HCT116 (cell line): Measurements from ENCODE around the gene CFAP91. TPM values are rescaled to one million over a fixed set of nuclear protein-coding genes. Genes with fewer than 3 reads are reported as not detected.

ENCODE experiments used
- ATAC-seq: fragments of 200-7000 bp; cut with Tn5 transposase; 2 replicates; pipeline ENCODE4 v1.9.1; 2020; ENCODE audit warnings: mild to moderate bottlenecking, moderate library complexity
- BruUV-seq: library from RNA; stranded (reverse); fragments of 400-500 nt; replicated peaks from 2 replicates; lab custom pipeline; 2021; lab: Mats Ljungman, UMichigan
- CTCF ChIA-PET: fragments of 300-600 bp; sonication (Branson Sonifier 250); formaldehyde crosslinking; loops from one replicate; lab custom pipeline; 2021; ENCODE audit warnings: antibody characterized with exemption; lab: Charles Lee
- POLR2A ChIA-PET: fragments of 300-600, 350-600 bp; sonication (Branson Sonifier 250); formaldehyde crosslinking; loops from one replicate; lab custom pipeline; 2021; ENCODE audit warnings: antibody characterized with exemption; lab: Charles Lee
- RAD21 ChIA-PET, 2 experiments: fragments of 300-600 bp; sonication (Branson Sonifier 250); formaldehyde crosslinking; loops; one replicate each; lab custom pipeline; 2023; ENCODE audit warnings: low total read pairs in 2 of 2; ENCODE audit not compliant: uncharacterized antibody in 2 of 2, unreplicated experiment in 2 of 2, low non-redundant PET in 1 of 2; lab: Charles Lee
- DNase-seq: peaks from one replicate; pipeline ENCODE4 v3.0.0-alpha.2; 2010; ENCODE audit warnings: low read depth, low spot score
- H2AFZ ChIP-seq: fragments of 200-600 bp; shearing (Covaris generic), sonication (generic); 2 replicates; pipeline ENCODE4 v1.6.1; 2017; ENCODE audit warnings: low read depth, mixed run types, mixed read lengths, antibody characterized with exemption, low read length; ENCODE audit not compliant: poor library complexity, severe bottlenecking
- H3K27ac ChIP-seq: 2 replicates; pipeline ENCODE4 v1.5.1; 2012; ENCODE audit warnings: low read depth, low read length
- H3K27me3 ChIP-seq: fragments of 200-600 bp; sonication (generic); 2 replicates; pipeline ENCODE4 v1.6.1; 2016; ENCODE audit warnings: mixed run types, low read length, mixed read lengths; ENCODE audit not compliant: insufficient read depth
- H3K36me3 ChIP-seq, 2 experiments: fragments of 200-500 bp in 1 of 2; fragments of 200-600 bp in 1 of 2; sonication (Bioruptor generic) in 1 of 2; sonication (generic) in 1 of 2; 2 replicates each; pipeline versions ENCODE4 v1.5.1 to v1.6.1; 2014 to 2016; ENCODE audit warnings: low read length in 2 of 2, inconsistent platforms in 1 of 2, mixed read lengths in 1 of 2, mixed run types in 1 of 2; ENCODE audit not compliant: insufficient read depth in 2 of 2, control insufficient read depth in 1 of 2
- H3K4me1 ChIP-seq, 2 experiments: fragments of 200-600 bp in 1 of 2; sonication (generic) in 1 of 2; 2 replicates each; pipeline versions ENCODE4 v1.5.1 to v1.6.1; 2012 to 2017; ENCODE audit warnings: low read length in 2 of 2, inconsistent platforms in 1 of 2, mild to moderate bottlenecking in 1 of 2, mixed read lengths in 1 of 2, mixed run types in 1 of 2, moderate library complexity in 1 of 2; ENCODE audit not compliant: insufficient read depth in 2 of 2, control insufficient read depth in 1 of 2
- H3K4me2 ChIP-seq: fragments of 200-600 bp; sonication (generic); 2 replicates; pipeline ENCODE4 v1.6.1; 2017; ENCODE audit warnings: mixed run types, low read length, mixed read lengths
- H3K4me3 ChIP-seq, 2 experiments: fragments of 200-600 bp in 1 of 2; sonication (generic) in 1 of 2; replicated peaks in 1 of 2; 2 replicates each; pipeline ENCODE4 v1.5.1; 2011 to 2016; ENCODE audit warnings: low read length in 2 of 2, control low read depth in 1 of 2, low read depth in 1 of 2, mild to moderate bottlenecking in 1 of 2, mixed read lengths in 1 of 2, mixed run types in 1 of 2
- H3K79me2 ChIP-seq: fragments of 200-600 bp; sonication (generic); 2 replicates; pipeline ENCODE4 v1.6.1; 2017; ENCODE audit warnings: mild to moderate bottlenecking, mixed run types, low read length, moderate library complexity, mixed read lengths; ENCODE audit not compliant: insufficient read depth
- H3K9ac ChIP-seq: fragments of 200-600 bp; sonication (generic); 2 replicates; pipeline ENCODE4 v1.6.1; 2016; ENCODE audit warnings: low read length, mixed read lengths
- H3K9me2 ChIP-seq: fragments of 200-600 bp; sonication (generic), shearing (Covaris generic); 2 replicates; pipeline ENCODE4 v1.6.1; 2017; ENCODE audit warnings: mixed run types, mild to moderate bottlenecking, moderate library complexity; ENCODE audit not compliant: insufficient read depth
- H3K9me3 ChIP-seq, 2 experiments: fragments of 200-500 bp in 1 of 2; fragments of 200-600 bp in 1 of 2; sonication (Bioruptor generic) in 1 of 2; sonication (generic) in 1 of 2; 2 replicates each; pipeline ENCODE4 v1.6.1; 2014 to 2017; ENCODE audit warnings: low read length in 2 of 2, mixed read lengths in 2 of 2, inconsistent platforms in 1 of 2, low read depth in 1 of 2, mild to moderate bottlenecking in 1 of 2, mixed run types in 1 of 2, moderate library complexity in 1 of 2; ENCODE audit not compliant: control insufficient read depth in 1 of 2, insufficient read depth in 1 of 2
- H4K20me1 ChIP-seq: fragments of 200-600 bp; sonication (generic), shearing (Covaris generic); 2 replicates; pipeline ENCODE4 v1.6.1; 2017; ENCODE audit warnings: mixed run types, mild to moderate bottlenecking, moderate library complexity; ENCODE audit not compliant: insufficient read depth
- ATF3 ChIP-seq: IDR thresholded peaks from 2 replicates; pipeline ENCODE4 v1.6.1; 2012
- CBX3 ChIP-seq: IDR thresholded peaks from 2 replicates; pipeline ENCODE4 v1.6.1; 2012; ENCODE audit warnings: low read depth
- EGR1 ChIP-seq: IDR thresholded peaks from 2 replicates; pipeline ENCODE4 v1.6.1; 2012; ENCODE audit warnings: low read depth
- ELF1 ChIP-seq: IDR thresholded peaks from 2 replicates; pipeline ENCODE4 v1.6.1; 2012; ENCODE audit warnings: low read depth, borderline replicate concordance
- EZH2phosphoT487 ChIP-seq: fragments of 200-600 bp; IDR thresholded peaks from 2 replicates; pipeline ENCODE4 v1.6.1; 2018; ENCODE audit warnings: antibody characterized with exemption, borderline replicate concordance
- FOSL1 ChIP-seq: IDR thresholded peaks from 2 replicates; pipeline ENCODE4 v1.6.1; 2012; ENCODE audit warnings: low read depth
- JUND ChIP-seq: IDR thresholded peaks from 2 replicates; pipeline ENCODE4 v1.6.1; 2012
- MAX ChIP-seq: IDR thresholded peaks from 2 replicates; pipeline ENCODE4 v1.6.1; 2012
- POLR2A ChIP-seq: IDR thresholded peaks from 2 replicates; pipeline ENCODE4 v1.7.0; 2011; ENCODE audit warnings: borderline replicate concordance; ENCODE audit not compliant: insufficient read depth, insufficient read length; ENCODE audit errors: extremely low read depth
- POLR2AphosphoS5 ChIP-seq: IDR thresholded peaks from 2 replicates; pipeline ENCODE4 v1.6.1; 2011; ENCODE audit warnings: mild to moderate bottlenecking, low read depth, low read length, moderate library complexity
- RAD21 ChIP-seq: IDR thresholded peaks from 2 replicates; pipeline ENCODE4 v1.6.1; 2012; ENCODE audit warnings: low read depth, mild to moderate bottlenecking
- REST ChIP-seq: IDR thresholded peaks from 2 replicates; pipeline ENCODE4 v1.6.1; 2012; ENCODE audit warnings: low read depth
- SP1 ChIP-seq: IDR thresholded peaks from 2 replicates; pipeline ENCODE4 v1.6.1; 2012; ENCODE audit warnings: low read depth
- ZBTB33 ChIP-seq: IDR thresholded peaks from 2 replicates; pipeline ENCODE4 v1.6.1; 2011; ENCODE audit warnings: mild to moderate bottlenecking, low read length, moderate library complexity; ENCODE audit not compliant: insufficient replicate concordance; ENCODE audit errors: extremely low read depth
- ZNF274 ChIP-seq: fragments of 200-500 bp; sonication (Bioruptor generic); IDR thresholded peaks from 2 replicates; pipeline ENCODE4 v1.6.1; 2014; ENCODE audit warnings: mild to moderate bottlenecking, low read depth, low read length, inconsistent platforms
- intact Hi-C: fragments of 100-400 bp; cut with micrococcal nuclease; formaldehyde crosslinking; loops from 2 replicates; pipeline ENCODE4 v1.10.0; 2022
- total RNA-seq: library from RNA; stranded (reverse); gene quantifications from one replicate; pipeline ENCODE4 v1.2.1, GENCODE V29; 2021; ENCODE audit not compliant: unreplicated experiment

The CFAP91 gene
- total RNA-seq, 1 experiment from 2014 or later: 0.96 TPM

DNA sequence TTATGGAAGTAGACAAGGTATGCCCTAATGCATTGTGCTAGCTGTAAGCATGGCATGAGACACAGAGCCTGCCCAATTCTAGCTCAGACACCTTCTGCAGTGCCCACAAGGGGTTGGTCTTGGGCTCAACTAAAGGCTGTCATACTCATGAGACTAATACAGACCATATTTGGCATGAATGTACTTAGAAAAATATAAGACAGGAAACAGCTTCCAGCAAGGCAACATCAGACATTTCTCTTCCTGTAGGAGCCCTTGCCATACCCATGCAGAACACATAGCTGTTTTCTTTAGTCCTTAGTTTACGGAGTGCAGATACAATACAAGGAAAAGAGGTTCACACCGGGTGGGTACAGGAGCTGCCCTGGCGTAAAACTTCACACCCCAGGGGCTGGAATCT, 48.6 kb downstream of the CFAP91 start:
- H3K27ac ChIP-seq: no peak overlapping the region
- DNase-seq (no peak), ATAC-seq (no peak)
- no peak overlapping the region for H3K4me3 ChIP-seq
- TF ChIP-seq RAD21 (no peak), REST (no peak), EZH2phosphoT487 (no peak), JUND (no peak), FOSL1 (no peak), ATF3 (no peak), POLR2AphosphoS5 (no peak), MAX (no peak), ZBTB33 (no peak), ELF1 (no peak), SP1 (no peak), POLR2A (no peak), CBX3 (no peak), ZNF274 (no peak), EGR1 (no peak)
- no TSS peak for BruUV-seq
- POLR2A ChIA-PET: no interaction called here
- H3K36me3 ChIP-seq: no peaks in the 10 kb centered on the region
- H4K20me1 ChIP-seq: no peaks in the 10 kb centered on the region
- no peak overlapping the region for H3K9ac ChIP-seq
- H3K9me2 ChIP-seq: no peaks in the 10 kb centered on the region
- RAD21 ChIA-PET: no interaction called here
- intact Hi-C loops: no loop called here
- CTCF ChIA-PET: interaction anchor here (1.5 to 2.2 kb wide), 2 partner anchors 8 to 10 kb away, joined by 6 to 7 read pairs; no protein-coding TSS in a partner anchor
- H2AFZ ChIP-seq: no peak overlapping the region
- H3K4me1 ChIP-seq: no peaks in the 10 kb centered on the region
- 0 out of 4 replicates have a peak, but pooled peaks cover 0 to 4% of the 10 kb centered on the region in 2 experiments for H3K9me3 ChIP-seq
- H3K79me2 ChIP-seq: no peaks in the 10 kb centered on the region
- no peaks in the 10 kb centered on the region for H3K27me3 ChIP-seq
- H3K4me2 ChIP-seq: no peak overlapping the region
